ENCODE results near the gene CDH4. TPM values are rescaled to one million over a fixed set of nuclear protein-coding genes. Genes with fewer than 3 reads are reported as not detected.

CDH4 gene
- total and polyA plus RNA-seq, 8 donors, result under 0.01 to 2.2 (median 0.11) TPM; not detected in 2

DNA sequence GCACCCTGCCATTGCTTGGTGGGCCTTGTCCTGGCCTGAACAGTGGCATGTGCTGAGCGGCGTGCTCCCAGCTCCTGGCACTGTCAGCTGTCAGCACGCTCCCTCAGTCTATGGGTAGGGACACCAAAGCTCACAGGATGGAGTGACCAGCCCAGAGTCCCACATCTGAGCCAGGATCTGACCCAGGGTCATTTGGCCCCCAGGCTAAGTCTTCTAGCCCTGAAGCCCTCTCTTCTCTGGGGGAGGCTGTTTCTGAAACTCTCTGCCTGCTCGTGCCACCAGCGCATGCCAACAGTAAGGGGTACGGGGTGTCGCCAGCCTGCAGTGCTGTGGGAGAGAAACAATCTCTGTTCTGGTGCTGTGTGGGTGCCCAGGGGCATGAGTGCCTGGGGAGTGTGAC, 37.1 kb downstream of the CDH4 start:
- DNase-seq, result no peak
- intact Hi-C loops (cut with DNase I; ENCODE audit: low total_unique reads), result no loop called here
- Histone ChIP-seq H3K36me3 (no peaks in the 10 kb centered on the region), H3K27me3 (peaks cover 0 to 37% (median 0%) of the 10 kb centered on the region in 3 donors), H3K4me1 (no peaks in the 10 kb centered on the region), H3K4me3 (no peak overlapping the region), H3K27ac (no peak overlapping the region), H3K9me3 (peaks cover 0 to 7% (median 0%) of the 10 kb centered on the region in 4 donors)
- 78 to 87% (median 83%) methylated on average over 6 to 7 of the region's 7 CpGs; no CpG with 5 or more reads in 1 of the 5 donors for WGBS, 5 donors
- TF ChIP-seq, protein P1, sequence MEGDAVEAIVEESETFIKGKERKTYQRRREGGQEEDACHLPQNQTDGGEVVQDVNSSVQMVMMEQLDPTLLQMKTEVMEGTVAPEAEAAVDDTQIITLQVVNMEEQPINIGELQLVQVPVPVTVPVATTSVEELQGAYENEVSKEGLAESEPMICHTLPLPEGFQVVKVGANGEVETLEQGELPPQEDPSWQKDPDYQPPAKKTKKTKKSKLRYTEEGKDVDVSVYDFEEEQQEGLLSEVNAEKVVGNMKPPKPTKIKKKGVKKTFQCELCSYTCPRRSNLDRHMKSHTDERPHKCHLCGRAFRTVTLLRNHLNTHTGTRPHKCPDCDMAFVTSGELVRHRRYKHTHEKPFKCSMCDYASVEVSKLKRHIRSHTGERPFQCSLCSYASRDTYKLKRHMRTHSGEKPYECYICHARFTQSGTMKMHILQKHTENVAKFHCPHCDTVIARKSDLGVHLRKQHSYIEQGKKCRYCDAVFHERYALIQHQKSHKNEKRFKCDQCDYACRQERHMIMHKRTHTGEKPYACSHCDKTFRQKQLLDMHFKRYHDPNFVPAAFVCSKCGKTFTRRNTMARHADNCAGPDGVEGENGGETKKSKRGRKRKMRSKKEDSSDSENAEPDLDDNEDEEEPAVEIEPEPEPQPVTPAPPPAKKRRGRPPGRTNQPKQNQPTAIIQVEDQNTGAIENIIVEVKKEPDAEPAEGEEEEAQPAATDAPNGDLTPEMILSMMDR (IDR thresholded peaks at IDR 0.05), result no peak
- no peak for TF ChIP-seq POLR2AphosphoS5 (IDR thresholded peaks at IDR 0.05)
- no peak for TF ChIP-seq POLR2A (IDR thresholded peaks at IDR 0.05)
- TF ChIP-seq EP300 (IDR thresholded peaks at IDR 0.05), result no peak

GRCh38 chr20:61290721-61291120, 38.7 kb downstream of the CDH4 start:
- Histone ChIP-seq H3K27ac (no peak overlapping the region), H3K36me3 (no peaks in the 10 kb centered on the region), H3K4me1 (no peaks in the 10 kb centered on the region), H3K27me3 (peaks cover 0 to 41% (median 0%) of the 10 kb centered on the region in 3 donors), H3K4me3 (no peak overlapping the region), H3K9me3 (peaks cover 0 to 7% (median 2%) of the 10 kb centered on the region in 4 donors)
- no peak for DNase-seq
- 57 to 72% (median 64%) methylated on average over 4 of the region's 4 CpGs for WGBS, 5 donors
- intact Hi-C loops (cut with DNase I; ENCODE audit: low total_unique reads), result no loop called here
- no peak for TF ChIP-seq POLR2AphosphoS5 (IDR thresholded peaks at IDR 0.05)
- no peak for TF ChIP-seq EP300 (IDR thresholded peaks at IDR 0.05)
- no peak for TF ChIP-seq POLR2A (IDR thresholded peaks at IDR 0.05)
- TF ChIP-seq, protein P1 (IDR thresholded peaks at IDR 0.05), result no peak

DNA sequence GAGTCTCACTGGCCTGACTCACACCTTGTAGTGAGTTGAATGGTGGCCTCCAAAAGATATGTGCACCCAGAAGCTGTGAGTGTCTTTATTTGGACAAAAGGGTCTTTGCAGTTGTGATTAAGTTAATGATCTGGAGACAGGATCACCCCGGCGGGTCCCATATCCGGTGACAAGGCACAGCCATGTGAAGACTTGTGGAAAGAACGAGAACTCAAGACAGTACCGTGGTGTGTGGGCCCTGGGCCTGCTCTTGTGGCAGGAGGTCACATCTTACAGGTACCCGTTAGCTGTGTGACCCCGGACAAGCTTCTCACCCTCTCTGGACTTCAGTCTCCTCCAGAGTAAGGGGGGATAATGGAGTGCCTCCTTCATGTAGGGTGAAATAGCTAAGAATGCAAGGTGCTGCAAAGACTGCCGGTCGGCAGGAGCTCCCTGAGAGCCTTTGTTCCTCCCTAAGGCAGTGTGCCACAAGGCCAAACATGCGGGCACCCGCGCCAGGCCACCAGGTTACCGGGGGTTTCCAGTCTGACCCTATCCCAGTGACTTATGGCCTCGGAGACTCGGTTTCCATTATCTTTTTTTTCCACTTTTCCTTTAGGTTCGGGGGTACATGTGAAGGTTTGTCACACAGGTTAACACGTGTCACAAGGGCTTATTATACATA, 39.2 kb downstream of the CDH4 start:
- Histone ChIP-seq H3K4me3 (no peak overlapping the region), H3K27me3 (peaks cover 0 to 43% (median 0%) of the 10 kb centered on the region in 3 donors), H3K27ac (no peak overlapping the region), H3K4me1 (no peaks in the 10 kb centered on the region), H3K36me3 (no peaks in the 10 kb centered on the region), H3K9me3 (peaks cover 0 to 7% (median 2%) of the 10 kb centered on the region in 4 donors)
- no peak for DNase-seq
- no peak for TF ChIP-seq POLR2AphosphoS5 (IDR thresholded peaks at IDR 0.05)
- TF ChIP-seq, protein P1 (IDR thresholded peaks at IDR 0.05), result no peak
- TF ChIP-seq EP300 (IDR thresholded peaks at IDR 0.05), result no peak
- TF ChIP-seq POLR2A (IDR thresholded peaks at IDR 0.05), result no peak
- intact Hi-C loops (cut with DNase I; ENCODE audit: low total_unique reads), result no loop called here
- WGBS, 5 donors, result 84 to 93% (median 91%) methylated on average over 17 of the region's 17 CpGs

GRCh38 chr20:61292391-61292790, 40.3 kb downstream of the CDH4 start:
- WGBS, 5 donors, result 79 to 84% (median 82%) methylated on average over 9 to 11 of the region's 11 CpGs
- intact Hi-C loops (cut with DNase I; ENCODE audit: low total_unique reads), result no loop called here
- no peak overlapping the region for H3K27ac ChIP-seq
- H3K4me1 ChIP-seq, result no peaks in the 10 kb centered on the region
- no peaks in the 10 kb centered on the region for H3K36me3 ChIP-seq
- no peak for DNase-seq
- H3K9me3 ChIP-seq, result peaks cover 0 to 7% (median 2%) of the 10 kb centered on the region in 4 donors
- no peak for TF ChIP-seq POLR2A (IDR thresholded peaks at IDR 0.05)
- no peak for TF ChIP-seq POLR2AphosphoS5 (IDR thresholded peaks at IDR 0.05)
- peaks cover 0 to 36% (median 0%) of the 10 kb centered on the region in 3 donors for H3K27me3 ChIP-seq
- no peak overlapping the region for H3K4me3 ChIP-seq
